Neural cell (in vitro differentiated cells): ENCODE results near the gene LINC00632. TPM values are rescaled to one million over a fixed set of nuclear protein-coding genes. Genes with fewer than 3 reads are reported as not detected.

ENCODE experiments used
- H2AFZ ChIP-seq: fragments of 200-600, 300-800 bp; sonication (generic), shearing (Covaris generic); 2 replicates; pipeline ENCODE4 v1.6.0; 2014; ENCODE audit warnings: low read depth, mild to moderate bottlenecking, antibody characterized with exemption, low read length, moderate library complexity
- H3F3A ChIP-seq: fragments of 200-600 bp; shearing (Covaris generic); 2 replicates; pipeline ENCODE4 v1.6.1; 2016; ENCODE audit warnings: mild to moderate bottlenecking, moderate library complexity, mixed read lengths, antibody characterized with exemption, low read length; ENCODE audit not compliant: insufficient read depth, poor library complexity, severe bottlenecking
- H3K27ac ChIP-seq: fragments of 200-600, 300-800 bp; sonication (generic), shearing (Covaris generic); 2 replicates; pipeline ENCODE4 v1.5.1; 2014; ENCODE audit warnings: mild to moderate bottlenecking, low read length, moderate library complexity
- H3K27me3 ChIP-seq: fragments of 300-800, 200-600 bp; sonication (generic), shearing (Covaris generic); 2 replicates; pipeline ENCODE4 v1.6.0; 2014; ENCODE audit warnings: mild to moderate bottlenecking, low read depth, low read length, moderate library complexity; ENCODE audit not compliant: insufficient read depth
- H3K36me3 ChIP-seq: fragments of 300-800, 200-600 bp; sonication (generic), shearing (Covaris generic); 2 replicates; pipeline ENCODE4 v1.5.1; 2014; ENCODE audit warnings: mild to moderate bottlenecking, antibody characterized with exemption, low read length, moderate library complexity; ENCODE audit not compliant: insufficient read depth
- H3K4me2 ChIP-seq: fragments of 300-800, 200-600 bp; sonication (generic), shearing (Covaris generic); 2 replicates; pipeline ENCODE4 v1.6.0; 2014; ENCODE audit warnings: mild to moderate bottlenecking, low read length
- H3K4me3 ChIP-seq: fragments of 300-800, 200-600 bp; sonication (generic), shearing (Covaris generic); 2 replicates; pipeline ENCODE4 v1.5.1; 2014; ENCODE audit warnings: mild to moderate bottlenecking, low read length, moderate library complexity
- H3K79me2 ChIP-seq: fragments of 200-600 bp; shearing (Covaris generic); replicated peaks from 2 replicates; pipeline ENCODE4 v1.6.0; 2014; ENCODE audit warnings: mild to moderate bottlenecking, low read length, moderate library complexity; ENCODE audit not compliant: insufficient read depth
- H3K9ac ChIP-seq: fragments of 300-800, 200-600 bp; sonication (generic), shearing (Covaris generic); 2 replicates; pipeline ENCODE4 v1.6.1; 2016; ENCODE audit warnings: mild to moderate bottlenecking, low read length, mixed read lengths
- H3K9me2 ChIP-seq: fragments of 200-600 bp; shearing (Covaris generic); 2 replicates; pipeline ENCODE4 v1.6.1; 2016; ENCODE audit warnings: mild to moderate bottlenecking, low read length, mixed read lengths; ENCODE audit not compliant: insufficient read depth
- H3K9me3 ChIP-seq: fragments of 200-600, 300-800 bp; sonication (generic), shearing (Covaris generic); 2 replicates; pipeline ENCODE4 v1.6.1; 2016; ENCODE audit warnings: mild to moderate bottlenecking, mixed run types, low read length, moderate library complexity, mixed read lengths
- H4K20me1 ChIP-seq: fragments of 200-600 bp; shearing (Covaris generic); 2 replicates; pipeline ENCODE4 v1.6.1; 2016; ENCODE audit warnings: mild to moderate bottlenecking, mixed run types; ENCODE audit not compliant: insufficient read depth
- EP300 ChIP-seq: fragments of 450-650 bp; conservative IDR thresholded peaks from 2 replicates; pipeline ENCODE4 v1.6.1; 2014; ENCODE audit warnings: antibody characterized with exemption, mild to moderate bottlenecking, moderate library complexity; ENCODE audit not compliant: poor library complexity, severe bottlenecking
- EZH2 ChIP-seq: fragments of 200-600, 300-800 bp; shearing (Covaris generic), sonication (generic); IDR thresholded peaks from 2 replicates; pipeline ENCODE4 v1.6.1; 2014; ENCODE audit warnings: antibody characterized with exemption, low read length, borderline replicate concordance, mild to moderate bottlenecking; ENCODE audit not compliant: insufficient read depth, poor library complexity, severe bottlenecking
- MXI1 ChIP-seq: fragments of 450-650 bp; conservative IDR thresholded peaks from 2 replicates; pipeline ENCODE4 v1.6.1; 2014; ENCODE audit warnings: antibody characterized with exemption, mild to moderate bottlenecking; ENCODE audit not compliant: poor library complexity, severe bottlenecking
- POLR2AphosphoS5 ChIP-seq: IDR thresholded peaks from 2 replicates; pipeline ENCODE4 v1.6.1; 2012
- RAD21 ChIP-seq: fragments of 450-650 bp; conservative IDR thresholded peaks from 2 replicates; pipeline ENCODE4 v1.6.1; 2014; ENCODE audit warnings: antibody characterized with exemption, mild to moderate bottlenecking, moderate library complexity
- SMC3 ChIP-seq: fragments of 450-650 bp; conservative IDR thresholded peaks from 2 replicates; pipeline ENCODE4 v1.6.1; 2014; ENCODE audit warnings: antibody characterized with exemption, mild to moderate bottlenecking, moderate library complexity; ENCODE audit not compliant: poor library complexity
- TAF1 ChIP-seq: IDR thresholded peaks from 2 replicates; pipeline ENCODE4 v1.6.1; 2012; ENCODE audit warnings: low read depth
- polyA plus RNA-seq: library from polyadenylated mRNA; depleted of rRNA; stranded (reverse); fragments of >200 nt; gene quantifications from 2 replicates; pipeline ENCODE4 v1.2.3, GENCODE V29; 2014
- TF ChIP-seq, protein P1 (sequence below): fragments of 450-650 bp; IDR thresholded peaks from 2 replicates; pipeline ENCODE4 v1.5.1; 2014; ENCODE audit warnings: antibody characterized with exemption, mild to moderate bottlenecking, moderate library complexity; ENCODE audit not compliant: poor library complexity, severe bottlenecking
- TF ChIP-seq, protein P2 (sequence below): IDR thresholded peaks from 2 replicates; pipeline ENCODE4 v1.6.1; 2012; ENCODE audit warnings: borderline replicate concordance

The LINC00632 gene
- polyA plus RNA-seq, 1 donor from 2014 or later: 13.8 TPM

DNA sequence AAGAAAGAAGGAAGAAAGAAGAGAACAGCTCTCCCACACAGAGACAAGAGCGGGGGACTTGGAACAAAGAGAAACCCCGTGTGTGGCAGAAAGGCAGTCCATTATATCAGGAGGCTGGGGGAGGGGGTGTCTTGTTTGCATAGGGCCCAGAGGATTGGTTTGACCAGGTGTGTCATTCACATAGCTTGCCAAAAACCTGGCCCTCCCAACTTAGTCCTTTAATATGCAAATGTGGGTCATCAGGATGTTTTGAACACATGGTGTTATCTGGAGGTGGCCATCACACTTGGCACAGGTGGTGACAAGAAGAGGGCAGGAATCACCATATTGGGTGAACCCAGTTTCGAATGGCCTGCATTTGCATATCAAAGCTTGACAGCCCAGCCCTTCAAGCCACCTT is 111.7 kb downstream of the LINC00632 start:
- Histone ChIP-seq H3K27ac (no peak overlapping the region), H3K36me3 (no peaks in the 10 kb centered on the region)

DNA sequence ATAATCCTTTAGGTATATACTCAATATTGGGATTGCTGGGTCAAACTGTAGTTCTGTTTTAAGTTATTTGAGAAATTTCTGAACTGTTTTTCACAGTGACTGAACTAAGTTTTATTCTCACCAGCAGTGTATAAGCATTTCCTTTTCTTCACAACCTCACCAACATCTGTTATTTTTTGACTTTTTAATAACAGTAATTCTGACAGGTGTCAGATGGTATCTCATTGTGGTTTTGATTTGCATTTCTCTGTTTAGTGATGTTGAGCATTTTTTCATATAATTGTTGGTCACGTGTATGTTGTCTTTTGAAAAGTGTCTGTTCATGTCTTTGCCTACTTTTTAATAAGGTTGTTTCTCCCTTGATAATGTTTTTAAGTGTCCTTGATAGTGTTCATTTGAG is 112.6 kb downstream of the LINC00632 start:
- Histone ChIP-seq H3F3A (no peaks in the 10 kb centered on the region), H3K79me2 (no peaks in the 10 kb centered on the region), H3K36me3 (no peaks in the 10 kb centered on the region), H3K27me3 (no peaks in the 10 kb centered on the region), H2AFZ (no peak overlapping the region), H3K27ac (no peak overlapping the region), H3K9me3 (no peaks in the 10 kb centered on the region), H3K4me3 (no peak overlapping the region), H4K20me1 (no peaks in the 10 kb centered on the region), H3K4me2 (no peak overlapping the region), H3K9me2 (no peaks in the 10 kb centered on the region), H3K9ac (no peak overlapping the region)
- TF ChIP-seq EZH2 (no peak), RAD21 (no peak), EP300 (no peak), SMC3 (no peak), POLR2AphosphoS5 (no peak), TAF1 (no peak), MXI1 (no peak)
- TF ChIP-seq, protein P1, sequence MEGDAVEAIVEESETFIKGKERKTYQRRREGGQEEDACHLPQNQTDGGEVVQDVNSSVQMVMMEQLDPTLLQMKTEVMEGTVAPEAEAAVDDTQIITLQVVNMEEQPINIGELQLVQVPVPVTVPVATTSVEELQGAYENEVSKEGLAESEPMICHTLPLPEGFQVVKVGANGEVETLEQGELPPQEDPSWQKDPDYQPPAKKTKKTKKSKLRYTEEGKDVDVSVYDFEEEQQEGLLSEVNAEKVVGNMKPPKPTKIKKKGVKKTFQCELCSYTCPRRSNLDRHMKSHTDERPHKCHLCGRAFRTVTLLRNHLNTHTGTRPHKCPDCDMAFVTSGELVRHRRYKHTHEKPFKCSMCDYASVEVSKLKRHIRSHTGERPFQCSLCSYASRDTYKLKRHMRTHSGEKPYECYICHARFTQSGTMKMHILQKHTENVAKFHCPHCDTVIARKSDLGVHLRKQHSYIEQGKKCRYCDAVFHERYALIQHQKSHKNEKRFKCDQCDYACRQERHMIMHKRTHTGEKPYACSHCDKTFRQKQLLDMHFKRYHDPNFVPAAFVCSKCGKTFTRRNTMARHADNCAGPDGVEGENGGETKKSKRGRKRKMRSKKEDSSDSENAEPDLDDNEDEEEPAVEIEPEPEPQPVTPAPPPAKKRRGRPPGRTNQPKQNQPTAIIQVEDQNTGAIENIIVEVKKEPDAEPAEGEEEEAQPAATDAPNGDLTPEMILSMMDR: no peak
- TF ChIP-seq, protein P2, sequence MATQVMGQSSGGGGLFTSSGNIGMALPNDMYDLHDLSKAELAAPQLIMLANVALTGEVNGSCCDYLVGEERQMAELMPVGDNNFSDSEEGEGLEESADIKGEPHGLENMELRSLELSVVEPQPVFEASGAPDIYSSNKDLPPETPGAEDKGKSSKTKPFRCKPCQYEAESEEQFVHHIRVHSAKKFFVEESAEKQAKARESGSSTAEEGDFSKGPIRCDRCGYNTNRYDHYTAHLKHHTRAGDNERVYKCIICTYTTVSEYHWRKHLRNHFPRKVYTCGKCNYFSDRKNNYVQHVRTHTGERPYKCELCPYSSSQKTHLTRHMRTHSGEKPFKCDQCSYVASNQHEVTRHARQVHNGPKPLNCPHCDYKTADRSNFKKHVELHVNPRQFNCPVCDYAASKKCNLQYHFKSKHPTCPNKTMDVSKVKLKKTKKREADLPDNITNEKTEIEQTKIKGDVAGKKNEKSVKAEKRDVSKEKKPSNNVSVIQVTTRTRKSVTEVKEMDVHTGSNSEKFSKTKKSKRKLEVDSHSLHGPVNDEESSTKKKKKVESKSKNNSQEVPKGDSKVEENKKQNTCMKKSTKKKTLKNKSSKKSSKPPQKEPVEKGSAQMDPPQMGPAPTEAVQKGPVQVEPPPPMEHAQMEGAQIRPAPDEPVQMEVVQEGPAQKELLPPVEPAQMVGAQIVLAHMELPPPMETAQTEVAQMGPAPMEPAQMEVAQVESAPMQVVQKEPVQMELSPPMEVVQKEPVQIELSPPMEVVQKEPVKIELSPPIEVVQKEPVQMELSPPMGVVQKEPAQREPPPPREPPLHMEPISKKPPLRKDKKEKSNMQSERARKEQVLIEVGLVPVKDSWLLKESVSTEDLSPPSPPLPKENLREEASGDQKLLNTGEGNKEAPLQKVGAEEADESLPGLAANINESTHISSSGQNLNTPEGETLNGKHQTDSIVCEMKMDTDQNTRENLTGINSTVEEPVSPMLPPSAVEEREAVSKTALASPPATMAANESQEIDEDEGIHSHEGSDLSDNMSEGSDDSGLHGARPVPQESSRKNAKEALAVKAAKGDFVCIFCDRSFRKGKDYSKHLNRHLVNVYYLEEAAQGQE: no peak

More for the DNA sequence above, 111.7 kb downstream of the LINC00632 start:
- H3K4me3 ChIP-seq: no peak overlapping the region
- TF ChIP-seq SMC3 (no peak), TAF1 (no peak), EP300 (no peak), RAD21 (no peak), POLR2AphosphoS5 (no peak), MXI1 (no peak), EZH2 (no peak)
- TF ChIP-seq, protein P2: no peak
- TF ChIP-seq, protein P1: no peak
- H3K9me2 ChIP-seq: no peaks in the 10 kb centered on the region
- H3K27me3 ChIP-seq: no peaks in the 10 kb centered on the region
- H3K79me2 ChIP-seq: no peaks in the 10 kb centered on the region
- H4K20me1 ChIP-seq: no peaks in the 10 kb centered on the region
- H3K4me2 ChIP-seq: no peak overlapping the region
- H3F3A ChIP-seq: no peaks in the 10 kb centered on the region
- H2AFZ ChIP-seq: no peak overlapping the region
- H3K9ac ChIP-seq: no peak overlapping the region
- no peaks in the 10 kb centered on the region for H3K9me3 ChIP-seq
